ENCODE results near the gene CRIP1. TPM values are rescaled to one million over a fixed set of nuclear protein-coding genes. Genes with fewer than 3 reads are reported as not detected.

Gene CRIP1
- total and polyA plus RNA-seq, 2 donors (not counting 1 experiment from before 2014, with no cell fraction given): 210 to 563 TPM

DNA sequence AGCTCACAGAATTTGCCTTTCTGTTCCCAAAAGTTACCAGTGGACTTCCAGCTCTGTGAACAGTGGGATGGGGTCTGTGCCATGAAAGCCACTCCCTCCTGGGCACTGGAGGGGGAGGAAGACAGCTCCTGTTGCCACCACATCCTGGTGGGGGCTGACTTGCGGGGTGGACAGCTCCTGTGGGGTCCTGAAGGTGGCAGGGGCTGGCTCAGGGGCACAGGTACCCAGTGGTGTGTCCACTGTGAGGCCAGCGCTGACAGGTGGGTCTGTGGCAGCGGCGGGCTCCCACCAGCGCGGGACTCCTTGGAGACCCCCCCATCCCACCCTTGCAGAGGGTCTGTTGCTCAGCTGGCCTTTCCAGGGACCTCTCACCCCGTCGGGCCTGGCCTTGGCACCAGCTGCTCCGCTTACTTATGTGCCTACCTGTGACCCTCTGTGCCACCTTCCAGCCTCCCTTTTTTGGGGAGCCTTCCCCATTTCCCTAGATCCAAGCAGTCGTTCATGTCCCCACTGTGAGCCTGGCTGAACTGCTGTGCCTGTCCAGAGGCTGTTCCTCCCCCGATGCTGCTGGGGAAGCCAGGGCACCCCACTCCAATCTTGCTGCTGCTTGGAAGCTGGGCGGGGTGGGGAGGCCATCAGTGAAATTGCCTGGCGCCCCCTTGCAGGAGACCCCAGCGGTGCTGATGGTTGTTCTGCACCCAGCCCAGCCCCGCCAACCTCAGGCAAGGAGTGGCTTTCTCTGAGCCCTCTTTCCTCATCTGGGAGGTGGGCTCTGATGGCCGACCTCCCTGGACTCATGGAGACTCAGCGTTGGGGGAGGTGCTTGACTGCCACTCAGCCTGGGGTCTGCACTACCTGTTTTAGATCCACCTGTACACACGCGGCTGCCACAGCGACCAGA is 6.5 kb downstream of the CRIP1 start:
- no peaks in the 10 kb centered on the region for H3K27me3 ChIP-seq (replicated peaks in 1 of 4; ENCODE audit: control extremely low read depth in 1 of 4, control insufficient read depth in 3 of 4, insufficient read depth in 4 of 4, low read length in 3 of 4)
- intact Hi-C loops (cut with micrococcal nuclease): loop anchor here (5.0 kb wide), 2 partner anchors 291 to 401 kb away; no protein-coding TSS in a partner anchor
- H3K27me3 Mint-ChIP-seq: no peaks in the 10 kb centered on the region
- H3K9me3 ChIP-seq (ENCODE audit: control extremely low read depth in 1 of 3, control insufficient read depth in 2 of 3, insufficient read depth in 1 of 3, low read length in 2 of 3): no peaks in the 10 kb centered on the region
- peaks cover 19% of the 10 kb centered on the region for H3K4me1 Mint-ChIP-seq
- no peak overlapping the region for H3K27ac Mint-ChIP-seq
- H3K27ac ChIP-seq (ENCODE audit: low read length in 2 of 2): no peak overlapping the region
- ATAC-seq (ENCODE audit: low read depth): no peak
- H3K4me3 ChIP-seq (ENCODE audit: control extremely low read depth in 1 of 5, extremely low read depth in 1 of 5, insufficient read depth in 1 of 5, low read depth in 2 of 5, low read length in 4 of 5): no peak overlapping the region
- ChIA-PET POLR2A (no interaction called here), CTCF (interaction anchor here (1.9 to 4.5 kb wide), 3 partner anchors 14 to 123 kb away, joined by 7 to 121 read pairs (median 7); no protein-coding TSS in a partner anchor)
- 92% methylated on average over 20 of the region's 20 CpGs for WGBS (ENCODE audit: insufficient coverage)
- H3K79me2 ChIP-seq (ENCODE audit: control insufficient read depth, insufficient read depth, low read length): peaks cover 9% of the 10 kb centered on the region
- no peak for TF ChIP-seq EZH2 (IDR thresholded peaks at IDR 0.05; ENCODE audit: borderline replicate concordance, insufficient read depth, low read depth, low read length, poor library complexity, severe bottlenecking)
- TF ChIP-seq, protein P1, sequence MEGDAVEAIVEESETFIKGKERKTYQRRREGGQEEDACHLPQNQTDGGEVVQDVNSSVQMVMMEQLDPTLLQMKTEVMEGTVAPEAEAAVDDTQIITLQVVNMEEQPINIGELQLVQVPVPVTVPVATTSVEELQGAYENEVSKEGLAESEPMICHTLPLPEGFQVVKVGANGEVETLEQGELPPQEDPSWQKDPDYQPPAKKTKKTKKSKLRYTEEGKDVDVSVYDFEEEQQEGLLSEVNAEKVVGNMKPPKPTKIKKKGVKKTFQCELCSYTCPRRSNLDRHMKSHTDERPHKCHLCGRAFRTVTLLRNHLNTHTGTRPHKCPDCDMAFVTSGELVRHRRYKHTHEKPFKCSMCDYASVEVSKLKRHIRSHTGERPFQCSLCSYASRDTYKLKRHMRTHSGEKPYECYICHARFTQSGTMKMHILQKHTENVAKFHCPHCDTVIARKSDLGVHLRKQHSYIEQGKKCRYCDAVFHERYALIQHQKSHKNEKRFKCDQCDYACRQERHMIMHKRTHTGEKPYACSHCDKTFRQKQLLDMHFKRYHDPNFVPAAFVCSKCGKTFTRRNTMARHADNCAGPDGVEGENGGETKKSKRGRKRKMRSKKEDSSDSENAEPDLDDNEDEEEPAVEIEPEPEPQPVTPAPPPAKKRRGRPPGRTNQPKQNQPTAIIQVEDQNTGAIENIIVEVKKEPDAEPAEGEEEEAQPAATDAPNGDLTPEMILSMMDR (IDR thresholded peaks at IDR 0.05): no peak
- H2AFZ ChIP-seq (ENCODE audit: insufficient read depth, low read depth, low read length, poor library complexity, severe bottlenecking): no peak overlapping the region
- H3K9ac ChIP-seq (ENCODE audit: low read length): no peak overlapping the region
- peaks cover 0 to 9% of the 10 kb centered on the region in 2 experiments for H3K36me3 ChIP-seq (replicated peaks in 1 of 2; ENCODE audit: control extremely low read depth in 1 of 2, control insufficient read depth in 1 of 2, extremely low read depth in 1 of 2, insufficient read depth in 2 of 2, low read length in 1 of 2)
- H3K9me3 Mint-ChIP-seq (ENCODE audit: insufficient read depth): no peaks in the 10 kb centered on the region
- H3K4me2 ChIP-seq (replicated peaks; ENCODE audit: low read depth, low read length, poor library complexity, severe bottlenecking): no peak overlapping the region
- H4K20me1 ChIP-seq (ENCODE audit: control insufficient read depth, insufficient read depth, low read length, poor library complexity, severe bottlenecking): peaks cover 21% of the 10 kb centered on the region
- H3K4me3 Mint-ChIP-seq: peak overlapping the region; percentile 52
- DNase-seq: peak; percentile 44
- peaks cover 19 to 30% of the 10 kb centered on the region in 2 donors for H3K4me1 ChIP-seq (ENCODE audit: control insufficient read depth in 2 of 2, insufficient read depth in 2 of 2, low read length in 2 of 2)
